Measurements from ENCODE around the gene TMEM86B. TPM values are rescaled to one million over a fixed set of nuclear protein-coding genes. Genes with fewer than 3 reads are reported as not detected.

Gene TMEM86B
- total RNA-seq, 1 donor from 2014 or later: 5.8 TPM

GRCh38 chr19:55186080-55186479 is 42.5 kb downstream of the TMEM86B start:
- DNase-seq (ENCODE audit: low read depth, low spot score): no peak
- Mint-ChIP-seq H3K36me3 (ENCODE audit: low read depth) (no peaks in the 10 kb centered on the region), H3K9me3 (no peaks in the 10 kb centered on the region), H3K27ac (ENCODE audit: unreplicated experiment) (no peak overlapping the region), H3K4me1 (no peaks in the 10 kb centered on the region), H3K27me3 (ENCODE audit: low read depth) (peaks cover 58% of the 10 kb centered on the region), H3K4me3 (no peak overlapping the region)
- TF ChIP-seq, protein P1, sequence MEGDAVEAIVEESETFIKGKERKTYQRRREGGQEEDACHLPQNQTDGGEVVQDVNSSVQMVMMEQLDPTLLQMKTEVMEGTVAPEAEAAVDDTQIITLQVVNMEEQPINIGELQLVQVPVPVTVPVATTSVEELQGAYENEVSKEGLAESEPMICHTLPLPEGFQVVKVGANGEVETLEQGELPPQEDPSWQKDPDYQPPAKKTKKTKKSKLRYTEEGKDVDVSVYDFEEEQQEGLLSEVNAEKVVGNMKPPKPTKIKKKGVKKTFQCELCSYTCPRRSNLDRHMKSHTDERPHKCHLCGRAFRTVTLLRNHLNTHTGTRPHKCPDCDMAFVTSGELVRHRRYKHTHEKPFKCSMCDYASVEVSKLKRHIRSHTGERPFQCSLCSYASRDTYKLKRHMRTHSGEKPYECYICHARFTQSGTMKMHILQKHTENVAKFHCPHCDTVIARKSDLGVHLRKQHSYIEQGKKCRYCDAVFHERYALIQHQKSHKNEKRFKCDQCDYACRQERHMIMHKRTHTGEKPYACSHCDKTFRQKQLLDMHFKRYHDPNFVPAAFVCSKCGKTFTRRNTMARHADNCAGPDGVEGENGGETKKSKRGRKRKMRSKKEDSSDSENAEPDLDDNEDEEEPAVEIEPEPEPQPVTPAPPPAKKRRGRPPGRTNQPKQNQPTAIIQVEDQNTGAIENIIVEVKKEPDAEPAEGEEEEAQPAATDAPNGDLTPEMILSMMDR (conservative IDR thresholded peaks at IDR 0.05): no peak

DNA sequence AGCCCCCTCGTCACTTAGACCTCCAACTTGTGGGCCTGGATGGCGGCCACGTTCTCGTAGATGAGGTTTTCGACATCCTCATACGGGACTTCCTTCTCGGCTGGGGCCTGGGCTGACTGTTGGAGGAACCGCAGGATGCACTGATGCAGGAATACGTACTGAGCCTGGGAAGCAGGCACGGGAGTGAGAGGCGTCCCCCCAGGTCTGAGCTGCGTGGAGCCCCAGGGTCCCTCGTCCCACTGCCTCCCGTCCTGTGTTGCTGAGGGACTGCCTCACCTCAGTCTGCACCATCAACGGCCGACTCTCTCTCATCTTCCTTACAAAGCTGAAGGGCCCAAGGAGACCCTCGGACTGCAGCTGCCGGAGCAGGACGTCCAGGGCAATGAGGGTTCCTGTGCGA is 46.8 kb downstream of the TMEM86B start:
- H3K9me3 Mint-ChIP-seq: no peaks in the 10 kb centered on the region
- H3K27ac Mint-ChIP-seq (ENCODE audit: unreplicated experiment): no peak overlapping the region
- H3K27me3 Mint-ChIP-seq (ENCODE audit: low read depth): peaks cover 84% of the 10 kb centered on the region
- TF ChIP-seq, protein P1 (conservative IDR thresholded peaks at IDR 0.05): no peak
- H3K36me3 Mint-ChIP-seq (ENCODE audit: low read depth): no peaks in the 10 kb centered on the region
- H3K4me3 Mint-ChIP-seq: no peak overlapping the region
- H3K4me1 Mint-ChIP-seq: peaks cover 15% of the 10 kb centered on the region
- DNase-seq (ENCODE audit: low read depth, low spot score): no peak

DNA sequence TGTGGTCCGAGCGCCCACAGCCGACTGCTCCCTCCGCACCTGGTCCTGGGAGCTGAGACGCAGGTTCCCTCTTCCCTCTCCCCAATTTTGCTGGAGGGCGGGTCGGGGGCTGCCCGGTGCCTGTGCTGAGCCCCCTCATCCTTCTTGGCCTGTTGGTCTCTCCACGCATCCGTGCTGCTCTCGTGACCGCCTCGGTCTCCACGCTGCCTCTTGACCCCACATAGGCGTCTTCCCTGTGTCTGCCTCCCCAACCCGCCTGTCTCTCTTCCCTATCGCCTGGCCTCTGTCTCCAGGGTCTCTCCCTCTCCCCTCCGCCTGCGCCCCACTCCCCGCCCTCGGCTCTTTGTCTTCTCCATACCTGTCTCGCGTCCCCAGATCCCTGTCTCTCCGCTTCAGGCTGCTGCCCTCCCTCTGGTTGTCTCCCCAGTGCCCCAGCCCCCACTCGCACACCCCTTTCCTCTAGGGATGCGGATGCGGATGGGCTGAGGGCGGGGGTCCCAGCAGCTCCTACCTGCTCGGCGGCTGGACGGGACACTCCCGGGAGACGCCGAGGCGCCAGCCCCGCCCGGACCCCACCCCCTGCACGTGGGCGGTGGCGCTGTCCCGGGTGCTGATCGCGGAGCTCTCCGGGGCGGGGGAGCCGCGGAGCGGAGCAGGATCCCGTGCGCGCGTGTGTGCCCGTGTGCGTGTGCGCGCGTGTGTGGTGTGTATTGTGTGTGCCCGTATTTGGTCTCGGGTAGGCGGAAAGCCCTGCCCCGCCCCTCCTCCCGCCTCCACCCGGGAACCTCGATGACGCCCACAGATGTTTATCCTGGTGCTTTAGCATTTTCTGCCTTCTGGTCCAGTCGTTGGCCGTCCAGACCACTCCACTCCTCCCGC is 48.7 kb downstream of the TMEM86B start, which contains the start of gene SYT5:
Gene SYT5 (minus strand): TSS at position 684 of the 879 bp plus-strand sequence. CDS start 1,248 bp downstream, outside the sequence.
- peak; percentile 47 for DNase-seq (ENCODE audit: low read depth, low spot score)
- H3K9me3 Mint-ChIP-seq: no peaks in the 10 kb centered on the region
- no peaks in the 10 kb centered on the region for H3K36me3 Mint-ChIP-seq (ENCODE audit: low read depth)
- H3K27ac Mint-ChIP-seq (ENCODE audit: unreplicated experiment): peak within 1 kb of the TSS; percentile 84
- TF ChIP-seq, protein P1 (conservative IDR thresholded peaks at IDR 0.05): no peak
- H3K4me3 Mint-ChIP-seq: peak within 1 kb of the TSS; percentile 91
- H3K4me1 Mint-ChIP-seq: peaks cover 15% of the 10 kb centered on the region
- peaks cover 87% of the 10 kb centered on the region for H3K27me3 Mint-ChIP-seq (ENCODE audit: low read depth)

DNA sequence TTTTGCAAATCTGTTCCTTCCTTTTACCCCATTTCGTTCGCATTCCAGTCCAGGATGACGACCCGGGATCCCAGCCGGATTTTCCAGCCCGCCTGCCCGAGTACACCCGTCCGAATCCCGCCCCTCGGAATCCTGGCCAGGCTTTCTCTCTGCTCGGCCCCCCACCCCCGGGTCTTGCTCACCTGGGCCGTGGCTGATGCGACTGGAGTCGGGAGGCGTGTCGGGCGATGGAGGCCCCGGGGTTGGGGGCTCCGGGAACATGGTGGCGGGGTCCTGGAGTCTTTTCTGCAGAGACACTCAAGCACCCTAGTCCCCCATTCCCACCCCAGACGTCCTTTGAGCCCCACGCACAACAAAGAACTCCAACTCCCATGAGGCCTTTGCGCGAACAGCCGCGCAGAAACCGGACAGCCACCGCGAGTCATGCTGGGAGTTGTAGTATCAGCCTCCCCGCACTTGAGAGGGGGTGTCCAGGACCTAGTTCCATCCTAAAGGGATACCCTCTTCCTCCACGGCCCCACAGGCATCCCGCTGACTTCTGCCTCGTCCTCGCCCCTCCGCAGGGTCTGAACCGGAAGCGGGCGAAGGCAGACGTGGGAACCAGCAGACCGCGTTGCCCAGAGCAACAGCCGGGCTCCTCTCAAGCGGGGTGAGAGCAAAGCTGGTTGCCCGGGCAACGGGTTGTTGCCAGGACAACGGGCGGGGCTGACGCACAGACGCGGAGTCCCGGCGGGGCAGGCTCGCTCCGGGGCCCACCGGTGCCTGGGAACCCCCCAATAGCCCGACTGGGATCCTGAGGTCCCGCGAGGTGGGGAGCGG is 49.6 kb downstream of the TMEM86B start:
- H3K27ac Mint-ChIP-seq (ENCODE audit: unreplicated experiment): peak overlapping the region; percentile 84
- H3K9me3 Mint-ChIP-seq: no peaks in the 10 kb centered on the region
- peaks cover 15% of the 10 kb centered on the region for H3K4me1 Mint-ChIP-seq
- peak overlapping the region; percentile 91 for H3K4me3 Mint-ChIP-seq
- H3K36me3 Mint-ChIP-seq (ENCODE audit: low read depth): no peaks in the 10 kb centered on the region
- TF ChIP-seq, protein P1 (conservative IDR thresholded peaks at IDR 0.05): no peak
- peak; percentile 86 for DNase-seq (ENCODE audit: low read depth, low spot score)
- H3K27me3 Mint-ChIP-seq (ENCODE audit: low read depth): peaks cover 91% of the 10 kb centered on the region

Small RNA genes lying within 50 kb of the gene (microRNA-seq; reads per million reads assigned to microRNA genes)
- 5.3 reads per million for gene MIR6802
- gene MIR6803: 9.5 reads per million, percentile 17 among the genes with 10 or more reads in this experiment
- gene MIR6804: 8.9 reads per million, percentile 14 among the genes with 10 or more reads in this experiment

Other genes with a start within 250 kb of the TMEM86B start
- gene GP6, start 190.5 kb downstream of the TMEM86B start, total RNA-seq: 0.33 and 0.39 TPM in 2 replicates
- 19.9 and 20.4 TPM in 2 replicates for gene RDH13, start 165.6 kb downstream of the TMEM86B start, total RNA-seq
- 22.4 TPM in 2 replicates for gene EPS8L1, start 152.9 kb downstream of the TMEM86B start, total RNA-seq
- gene PPP1R12C, start 111.1 kb downstream of the TMEM86B start, total RNA-seq: 107 and 108 TPM in 2 replicates
- 1.1 TPM in 1 of 2 replicates, not detected in the other for gene TNNT1, start 79.6 kb downstream of the TMEM86B start, total RNA-seq
- 5.4 and 6.5 TPM in 2 replicates for gene TNNI3, start 71.0 kb downstream of the TMEM86B start, total RNA-seq
- gene DNAAF3, start 62.1 kb downstream of the TMEM86B start, total RNA-seq: 9.5 and 10.4 TPM in 2 replicates
- gene SYT5, start 48.5 kb downstream of the TMEM86B start, total RNA-seq: 3.5 and 4.3 TPM in 2 replicates
- 1.2 and 2.0 TPM in 2 replicates for gene PTPRH, start 19.3 kb downstream of the TMEM86B start, total RNA-seq
- 71.2 and 73.1 TPM in 2 replicates for gene PPP6R1, start 30.3 kb upstream of the TMEM86B start, total RNA-seq
- 53.8 and 54.7 TPM in 2 replicates for gene HSPBP1, start 51.3 kb upstream of the TMEM86B start, total RNA-seq
- 50.0 and 50.7 TPM in 2 replicates for gene BRSK1, start 55.2 kb upstream of the TMEM86B start, total RNA-seq
- gene TMEM150B, start 96.6 kb upstream of the TMEM86B start, total RNA-seq: not detected in 2 replicates
- 32.9 and 35.2 TPM in 2 replicates for gene KMT5C, start 111.1 kb upstream of the TMEM86B start, total RNA-seq
- 0.16 TPM in 1 of 2 replicates, not detected in the other for gene COX6B2, start 126.0 kb upstream of the TMEM86B start, total RNA-seq
- gene GARIN5B, start 134.5 kb upstream of the TMEM86B start, total RNA-seq: not detected in 2 replicates
- 0.56 and 0.59 TPM in 2 replicates for gene IL11, start 141.7 kb upstream of the TMEM86B start, total RNA-seq
- not detected in 2 replicates for gene TMEM190, start 148.1 kb upstream of the TMEM86B start, total RNA-seq
- 0.40 and 0.71 TPM in 2 replicates for gene TMEM238, start 155.5 kb upstream of the TMEM86B start, total RNA-seq
- 1,888 and 1,936 TPM in 2 replicates for gene RPL28, start 157.2 kb upstream of the TMEM86B start, total RNA-seq
- 243 and 269 TPM in 2 replicates for gene UBE2S, start 179.0 kb upstream of the TMEM86B start, total RNA-seq
- 0.54 and 0.59 TPM in 2 replicates for gene SHISA7, start 214.5 kb upstream of the TMEM86B start, total RNA-seq
- 34.3 and 36.7 TPM in 2 replicates for gene ISOC2, start 232.9 kb upstream of the TMEM86B start, total RNA-seq
- not detected in 2 replicates for gene C19orf85, start 236.0 kb upstream of the TMEM86B start, total RNA-seq
- 14.8 and 15.0 TPM in 2 replicates for gene ZNF628, start 247.9 kb upstream of the TMEM86B start, total RNA-seq